ELF-1 (cell line): ENCODE data around the gene PAGE5.

ENCODE experiments used
- DNase-seq: peaks from one replicate; pipeline ENCODE4 v3.0.0-alpha.2; 2016; ENCODE audit warnings: low read depth, low spot score

The PAGE5 gene

GRCh38 chrX:55220119-55220794, at the start of gene PAGE5:
Gene PAGE5, plus strand, starts transcription at chrX:55220346. Its CDS starts 1,037 bp downstream, at chrX:55221383.
- no peak for DNase-seq

- no peak for DNase-seq
Measured at GRCh38 chrX:55187281-55187680, 32.9 kb upstream of the PAGE5 start.

- no peak for DNase-seq
Measured at GRCh38 chrX:55196688-55197087, 23.5 kb upstream of the PAGE5 start.

GRCh38 chrX:55201930-55202579, 18.1 kb upstream of the PAGE5 start:
- peak; percentile 84 for DNase-seq

GRCh38 chrX:55206162-55206941, 13.8 kb upstream of the PAGE5 start:
- no peak for DNase-seq

- DNase-seq: no peak
Measured at GRCh38 chrX:55210931-55211677, 9.0 kb upstream of the PAGE5 start.

- no peak for DNase-seq
Measured at GRCh38 chrX:55213381-55213780, 6.8 kb upstream of the PAGE5 start.

- DNase-seq: no peak
Measured at GRCh38 chrX:55240788-55241340, 20.7 kb downstream of the PAGE5 start.

- DNase-seq: no peak
Measured at GRCh38 chrX:55253528-55253927, 33.4 kb downstream of the PAGE5 start.

- no peak for DNase-seq
Measured at GRCh38 chrX:55260806-55261205, 40.7 kb downstream of the PAGE5 start.

- DNase-seq: no peak
Measured at GRCh38 chrX:55264816-55265215, 44.7 kb downstream of the PAGE5 start, which contains the start of gene PAGE3. Gene PAGE3, minus strand, starts transcription at chrX:55264916. Its CDS starts 1,013 bp downstream, at chrX:55263903.
